Measurements from ENCODE around the gene KLK15. TPM values are rescaled to one million over a fixed set of nuclear protein-coding genes. Genes with fewer than 3 reads are reported as not detected.

The KLK15 gene
- total and polyA plus RNA-seq, 2 of the 13 experiments (the other 11 are each of a cell fraction or from before 2014, with no cell fraction given) = not detected

GRCh38 chr19:50870417-50871089, 37.2 kb upstream of the KLK15 start (continued):
- TF ChIP-seq, protein P1, sequence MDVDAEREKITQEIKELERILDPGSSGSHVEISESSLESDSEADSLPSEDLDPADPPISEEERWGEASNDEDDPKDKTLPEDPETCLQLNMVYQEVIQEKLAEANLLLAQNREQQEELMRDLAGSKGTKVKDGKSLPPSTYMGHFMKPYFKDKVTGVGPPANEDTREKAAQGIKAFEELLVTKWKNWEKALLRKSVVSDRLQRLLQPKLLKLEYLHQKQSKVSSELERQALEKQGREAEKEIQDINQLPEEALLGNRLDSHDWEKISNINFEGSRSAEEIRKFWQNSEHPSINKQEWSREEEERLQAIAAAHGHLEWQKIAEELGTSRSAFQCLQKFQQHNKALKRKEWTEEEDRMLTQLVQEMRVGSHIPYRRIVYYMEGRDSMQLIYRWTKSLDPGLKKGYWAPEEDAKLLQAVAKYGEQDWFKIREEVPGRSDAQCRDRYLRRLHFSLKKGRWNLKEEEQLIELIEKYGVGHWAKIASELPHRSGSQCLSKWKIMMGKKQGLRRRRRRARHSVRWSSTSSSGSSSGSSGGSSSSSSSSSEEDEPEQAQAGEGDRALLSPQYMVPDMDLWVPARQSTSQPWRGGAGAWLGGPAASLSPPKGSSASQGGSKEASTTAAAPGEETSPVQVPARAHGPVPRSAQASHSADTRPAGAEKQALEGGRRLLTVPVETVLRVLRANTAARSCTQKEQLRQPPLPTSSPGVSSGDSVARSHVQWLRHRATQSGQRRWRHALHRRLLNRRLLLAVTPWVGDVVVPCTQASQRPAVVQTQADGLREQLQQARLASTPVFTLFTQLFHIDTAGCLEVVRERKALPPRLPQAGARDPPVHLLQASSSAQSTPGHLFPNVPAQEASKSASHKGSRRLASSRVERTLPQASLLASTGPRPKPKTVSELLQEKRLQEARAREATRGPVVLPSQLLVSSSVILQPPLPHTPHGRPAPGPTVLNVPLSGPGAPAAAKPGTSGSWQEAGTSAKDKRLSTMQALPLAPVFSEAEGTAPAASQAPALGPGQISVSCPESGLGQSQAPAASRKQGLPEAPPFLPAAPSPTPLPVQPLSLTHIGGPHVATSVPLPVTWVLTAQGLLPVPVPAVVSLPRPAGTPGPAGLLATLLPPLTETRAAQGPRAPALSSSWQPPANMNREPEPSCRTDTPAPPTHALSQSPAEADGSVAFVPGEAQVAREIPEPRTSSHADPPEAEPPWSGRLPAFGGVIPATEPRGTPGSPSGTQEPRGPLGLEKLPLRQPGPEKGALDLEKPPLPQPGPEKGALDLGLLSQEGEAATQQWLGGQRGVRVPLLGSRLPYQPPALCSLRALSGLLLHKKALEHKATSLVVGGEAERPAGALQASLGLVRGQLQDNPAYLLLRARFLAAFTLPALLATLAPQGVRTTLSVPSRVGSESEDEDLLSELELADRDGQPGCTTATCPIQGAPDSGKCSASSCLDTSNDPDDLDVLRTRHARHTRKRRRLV (CRISPR knock-in tag; IDR thresholded peaks at IDR 0.05) = no peak
- TF ChIP-seq SIX1 (CRISPR knock-in tag; IDR thresholded peaks at IDR 0.05; ENCODE audit: borderline replicate concordance) = no peak
- TF ChIP-seq, protein P2, sequence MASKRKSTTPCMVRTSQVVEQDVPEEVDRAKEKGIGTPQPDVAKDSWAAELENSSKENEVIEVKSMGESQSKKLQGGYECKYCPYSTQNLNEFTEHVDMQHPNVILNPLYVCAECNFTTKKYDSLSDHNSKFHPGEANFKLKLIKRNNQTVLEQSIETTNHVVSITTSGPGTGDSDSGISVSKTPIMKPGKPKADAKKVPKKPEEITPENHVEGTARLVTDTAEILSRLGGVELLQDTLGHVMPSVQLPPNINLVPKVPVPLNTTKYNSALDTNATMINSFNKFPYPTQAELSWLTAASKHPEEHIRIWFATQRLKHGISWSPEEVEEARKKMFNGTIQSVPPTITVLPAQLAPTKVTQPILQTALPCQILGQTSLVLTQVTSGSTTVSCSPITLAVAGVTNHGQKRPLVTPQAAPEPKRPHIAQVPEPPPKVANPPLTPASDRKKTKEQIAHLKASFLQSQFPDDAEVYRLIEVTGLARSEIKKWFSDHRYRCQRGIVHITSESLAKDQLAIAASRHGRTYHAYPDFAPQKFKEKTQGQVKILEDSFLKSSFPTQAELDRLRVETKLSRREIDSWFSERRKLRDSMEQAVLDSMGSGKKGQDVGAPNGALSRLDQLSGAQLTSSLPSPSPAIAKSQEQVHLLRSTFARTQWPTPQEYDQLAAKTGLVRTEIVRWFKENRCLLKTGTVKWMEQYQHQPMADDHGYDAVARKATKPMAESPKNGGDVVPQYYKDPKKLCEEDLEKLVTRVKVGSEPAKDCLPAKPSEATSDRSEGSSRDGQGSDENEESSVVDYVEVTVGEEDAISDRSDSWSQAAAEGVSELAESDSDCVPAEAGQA (IDR thresholded peaks at IDR 0.05; ENCODE audit: low read depth) = peak; percentile 78
- TF ChIP-seq, protein P2 (CRISPR knock-in tag; IDR thresholded peaks at IDR 0.05; ENCODE audit: borderline replicate concordance) = no peak
- TF ChIP-seq, protein P3, sequence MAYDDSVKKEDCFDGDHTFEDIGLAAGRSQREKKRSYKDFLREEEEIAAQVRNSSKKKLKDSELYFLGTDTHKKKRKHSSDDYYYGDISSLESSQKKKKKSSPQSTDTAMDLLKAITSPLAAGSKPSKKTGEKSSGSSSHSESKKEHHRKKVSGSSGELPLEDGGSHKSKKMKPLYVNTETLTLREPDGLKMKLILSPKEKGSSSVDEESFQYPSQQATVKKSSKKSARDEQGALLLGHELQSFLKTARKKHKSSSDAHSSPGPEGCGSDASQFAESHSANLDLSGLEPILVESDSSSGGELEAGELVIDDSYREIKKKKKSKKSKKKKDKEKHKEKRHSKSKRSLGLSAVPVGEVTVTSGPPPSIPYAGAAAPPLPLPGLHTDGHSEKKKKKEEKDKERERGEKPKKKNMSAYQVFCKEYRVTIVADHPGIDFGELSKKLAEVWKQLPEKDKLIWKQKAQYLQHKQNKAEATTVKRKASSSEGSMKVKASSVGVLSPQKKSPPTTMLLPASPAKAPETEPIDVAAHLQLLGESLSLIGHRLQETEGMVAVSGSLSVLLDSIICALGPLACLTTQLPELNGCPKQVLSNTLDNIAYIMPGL (CRISPR knock-in tag; IDR thresholded peaks at IDR 0.05; ENCODE audit: borderline replicate concordance in 1 of 2, low read depth in 1 of 2) = no peak
- TF ChIP-seq, protein P4, sequence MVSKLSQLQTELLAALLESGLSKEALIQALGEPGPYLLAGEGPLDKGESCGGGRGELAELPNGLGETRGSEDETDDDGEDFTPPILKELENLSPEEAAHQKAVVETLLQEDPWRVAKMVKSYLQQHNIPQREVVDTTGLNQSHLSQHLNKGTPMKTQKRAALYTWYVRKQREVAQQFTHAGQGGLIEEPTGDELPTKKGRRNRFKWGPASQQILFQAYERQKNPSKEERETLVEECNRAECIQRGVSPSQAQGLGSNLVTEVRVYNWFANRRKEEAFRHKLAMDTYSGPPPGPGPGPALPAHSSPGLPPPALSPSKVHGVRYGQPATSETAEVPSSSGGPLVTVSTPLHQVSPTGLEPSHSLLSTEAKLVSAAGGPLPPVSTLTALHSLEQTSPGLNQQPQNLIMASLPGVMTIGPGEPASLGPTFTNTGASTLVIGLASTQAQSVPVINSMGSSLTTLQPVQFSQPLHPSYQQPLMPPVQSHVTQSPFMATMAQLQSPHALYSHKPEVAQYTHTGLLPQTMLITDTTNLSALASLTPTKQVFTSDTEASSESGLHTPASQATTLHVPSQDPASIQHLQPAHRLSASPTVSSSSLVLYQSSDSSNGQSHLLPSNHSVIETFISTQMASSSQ (IDR thresholded peaks at IDR 0.05; ENCODE audit: low read depth) = no peak
- TF ChIP-seq, protein P4 (CRISPR knock-in tag; IDR thresholded peaks at IDR 0.05; ENCODE audit: borderline replicate concordance) = no peak
- no peak for TF ChIP-seq ATF2 (CRISPR knock-in tag; IDR thresholded peaks at IDR 0.05)
- TF ChIP-seq ZNF17 (CRISPR knock-in tag; IDR thresholded peaks at IDR 0.05) = no peak
